Prostate gland (tissue), 2 donors: ENCODE measurements around the gene SUSD2.

Experiments
- CTCF ChIP-seq, 4 experiments: fragments of 200-600 bp in 2 of 4; fragments of 450-650 bp in 2 of 4; sonication (generic) in 2 of 4; IDR thresholded peaks; 1 replicate in 3 of 4; 2 replicates in 1 of 4; pipeline ENCODE4 v1.5.1; 2016 to 2019; ENCODE audit warnings: antibody characterized with exemption in 4 of 4, mild to moderate bottlenecking in 2 of 4, moderate library complexity in 2 of 4
- POLR2A ChIP-seq: fragments of 450-650 bp; IDR thresholded peaks from one replicate; pipeline ENCODE4 v1.6.1; 2016; ENCODE audit warnings: antibody characterized with exemption, mild to moderate bottlenecking
- POLR2AphosphoS5 ChIP-seq: sonication (generic); formaldehyde crosslinking; IDR thresholded peaks from one replicate; pipeline ENCODE4 v1.6.1; 2017; ENCODE audit warnings: antibody characterized with exemption

GRCh38 chr22:24217384-24217783 is 36.1 kb downstream of the SUSD2 start:
- TF ChIP-seq CTCF (IDR thresholded peaks at IDR 0.05): no peak
- no peak for TF ChIP-seq POLR2A
- TF ChIP-seq POLR2AphosphoS5: no peak
